Osteocyte (in vitro differentiated cells): ENCODE results near the gene C3orf62. TPM values are rescaled to one million over a fixed set of nuclear protein-coding genes. Genes with fewer than 3 reads are reported as not detected.
A peak's percentile ranks its signal among the peaks of the same experiment; 100 is the strongest.

Experiments used
- DNase-seq: peaks from one replicate; pipeline ENCODE4 v3.0.0; 2021; ENCODE audit warnings: mixed read lengths; ENCODE audit not compliant: unreplicated experiment; ENCODE audit errors: extremely low spot score
- H3K27ac Mint-ChIP-seq: one replicate; pipeline ENCODE4 v1.8.0; 2021; ENCODE audit warnings: mild to moderate bottlenecking, mixed read lengths; ENCODE audit not compliant: unreplicated experiment
- H3K27me3 Mint-ChIP-seq: one replicate; pipeline ENCODE4 v1.8.0; 2021; ENCODE audit warnings: mixed read lengths; ENCODE audit not compliant: unreplicated experiment
- H3K36me3 Mint-ChIP-seq: one replicate; pipeline ENCODE4 v1.8.0; 2021; ENCODE audit warnings: mixed read lengths; ENCODE audit not compliant: unreplicated experiment
- H3K4me1 Mint-ChIP-seq: one replicate; pipeline ENCODE4 v1.8.0; 2021; ENCODE audit warnings: mixed read lengths; ENCODE audit not compliant: unreplicated experiment
- H3K4me3 Mint-ChIP-seq: one replicate; pipeline ENCODE4 v1.8.0; 2021; ENCODE audit warnings: mild to moderate bottlenecking, moderate library complexity, mixed read lengths; ENCODE audit not compliant: unreplicated experiment
- H3K9me3 Mint-ChIP-seq: one replicate; pipeline ENCODE4 v1.8.0; 2021; ENCODE audit warnings: mixed read lengths; ENCODE audit not compliant: unreplicated experiment
- total RNA-seq: library from RNA; stranded (reverse); gene quantifications from 2 replicates; pipeline ENCODE4 v1.2.1, GENCODE V29; 2021
- TF ChIP-seq, protein P1 (sequence below): fragments of 200-600 bp; sonication (generic); IDR thresholded peaks from 2 replicates; pipeline ENCODE4 v1.5.0; 2021; ENCODE audit warnings: antibody characterized with exemption, mild to moderate bottlenecking, moderate library complexity

Gene C3orf62
- total RNA-seq, 1 donor from 2014 or later = 9.4 TPM

DNA sequence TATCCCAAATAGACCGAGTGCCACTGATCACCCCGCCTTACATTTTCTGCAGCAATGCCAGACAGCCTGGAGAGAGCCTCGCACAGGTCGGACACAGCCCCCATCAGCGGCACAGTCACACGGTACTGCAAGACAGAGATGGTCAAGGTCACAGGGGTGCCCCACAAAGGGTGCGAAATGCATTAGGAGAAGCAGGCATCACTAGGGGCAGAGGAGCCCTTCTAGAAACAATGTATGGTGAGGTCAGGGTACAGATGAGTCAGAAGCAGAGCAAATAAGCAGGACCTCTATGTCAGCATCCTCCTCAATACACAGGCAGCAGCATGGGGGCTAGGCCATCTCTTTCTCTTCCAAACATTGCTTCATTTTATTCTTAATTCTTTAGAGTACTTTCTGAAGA is 21.5 kb upstream of the C3orf62 start:
- Mint-ChIP-seq H3K27ac (no peak overlapping the region), H3K4me3 (no peak overlapping the region), H3K27me3 (no peaks in the 10 kb centered on the region), H3K4me1 (peaks cover 6% of the 10 kb centered on the region), H3K36me3 (peaks cover 49% of the 10 kb centered on the region), H3K9me3 (no peaks in the 10 kb centered on the region)
- TF ChIP-seq, protein P1, sequence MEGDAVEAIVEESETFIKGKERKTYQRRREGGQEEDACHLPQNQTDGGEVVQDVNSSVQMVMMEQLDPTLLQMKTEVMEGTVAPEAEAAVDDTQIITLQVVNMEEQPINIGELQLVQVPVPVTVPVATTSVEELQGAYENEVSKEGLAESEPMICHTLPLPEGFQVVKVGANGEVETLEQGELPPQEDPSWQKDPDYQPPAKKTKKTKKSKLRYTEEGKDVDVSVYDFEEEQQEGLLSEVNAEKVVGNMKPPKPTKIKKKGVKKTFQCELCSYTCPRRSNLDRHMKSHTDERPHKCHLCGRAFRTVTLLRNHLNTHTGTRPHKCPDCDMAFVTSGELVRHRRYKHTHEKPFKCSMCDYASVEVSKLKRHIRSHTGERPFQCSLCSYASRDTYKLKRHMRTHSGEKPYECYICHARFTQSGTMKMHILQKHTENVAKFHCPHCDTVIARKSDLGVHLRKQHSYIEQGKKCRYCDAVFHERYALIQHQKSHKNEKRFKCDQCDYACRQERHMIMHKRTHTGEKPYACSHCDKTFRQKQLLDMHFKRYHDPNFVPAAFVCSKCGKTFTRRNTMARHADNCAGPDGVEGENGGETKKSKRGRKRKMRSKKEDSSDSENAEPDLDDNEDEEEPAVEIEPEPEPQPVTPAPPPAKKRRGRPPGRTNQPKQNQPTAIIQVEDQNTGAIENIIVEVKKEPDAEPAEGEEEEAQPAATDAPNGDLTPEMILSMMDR = no peak
- no peak for DNase-seq

DNA sequence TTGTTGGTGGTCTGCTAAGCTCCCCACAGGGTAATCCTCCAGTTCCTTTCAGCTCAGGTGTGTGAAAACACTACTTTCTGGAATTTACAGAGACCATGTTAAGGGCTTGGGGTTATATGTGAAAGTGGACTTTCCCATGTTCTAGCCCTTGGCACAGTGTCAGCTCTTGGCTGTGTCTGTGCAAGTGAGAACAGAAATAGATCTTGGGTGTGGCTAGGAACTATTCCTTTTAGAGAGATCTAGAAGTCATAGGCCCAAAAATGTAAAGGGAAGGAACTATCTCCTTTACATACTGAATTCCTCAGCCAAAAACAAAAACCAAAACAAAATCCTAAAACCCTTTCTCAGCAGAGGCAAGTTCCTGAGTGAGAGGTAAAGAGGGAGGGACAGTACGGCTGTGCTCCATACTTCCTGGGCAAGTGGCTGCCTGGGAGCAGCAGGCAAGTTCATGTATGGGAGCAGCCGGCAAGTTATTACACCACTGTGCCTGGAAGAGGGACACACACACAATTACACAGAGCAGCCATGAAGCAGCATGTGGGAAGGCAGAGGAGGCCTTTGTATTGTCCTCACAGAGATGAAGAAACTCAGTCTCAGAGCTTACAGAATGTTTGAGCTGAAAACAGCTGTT is 19.9 kb upstream of the C3orf62 start:
- TF ChIP-seq, protein P1 = no peak
- Mint-ChIP-seq H3K4me3 (no peak overlapping the region), H3K27ac (peak overlapping the region; percentile 85), H3K9me3 (no peaks in the 10 kb centered on the region), H3K27me3 (no peaks in the 10 kb centered on the region), H3K36me3 (peaks cover 45% of the 10 kb centered on the region), H3K4me1 (peaks cover 6% of the 10 kb centered on the region)
- DNase-seq = no peak

DNA sequence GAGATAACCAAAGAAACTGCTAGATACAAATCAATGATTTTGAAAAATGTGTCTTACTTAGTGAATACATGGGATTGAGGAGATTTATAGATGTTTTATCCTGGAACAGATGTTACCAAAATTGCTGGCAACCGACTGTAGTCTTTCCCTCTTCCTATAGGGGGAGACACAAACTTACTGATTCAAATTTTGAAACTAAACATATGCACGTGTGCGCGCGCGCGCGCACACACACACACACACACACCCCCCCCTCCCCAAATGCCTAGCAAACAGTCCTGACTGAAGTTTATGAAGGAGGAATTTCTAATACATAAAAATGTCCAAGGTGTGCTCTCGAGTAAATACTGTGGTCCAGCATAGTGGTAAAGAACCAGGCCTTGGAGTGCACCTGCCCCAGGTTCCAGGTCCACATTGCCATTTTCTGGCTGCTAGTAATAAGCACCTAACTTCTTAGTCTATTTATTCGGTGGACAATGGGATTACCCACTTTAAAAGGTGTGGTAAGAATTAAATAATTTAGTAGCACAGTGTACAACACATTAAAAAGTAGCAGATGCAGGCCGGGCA is 18.5 kb upstream of the C3orf62 start:
- TF ChIP-seq, protein P1 = peak; percentile 67
- Mint-ChIP-seq H3K36me3 (peaks cover 41% of the 10 kb centered on the region), H3K4me3 (no peak overlapping the region), H3K27me3 (no peaks in the 10 kb centered on the region), H3K4me1 (peaks cover 6% of the 10 kb centered on the region), H3K9me3 (no peaks in the 10 kb centered on the region), H3K27ac (no peak overlapping the region)
- DNase-seq = no peak

DNA sequence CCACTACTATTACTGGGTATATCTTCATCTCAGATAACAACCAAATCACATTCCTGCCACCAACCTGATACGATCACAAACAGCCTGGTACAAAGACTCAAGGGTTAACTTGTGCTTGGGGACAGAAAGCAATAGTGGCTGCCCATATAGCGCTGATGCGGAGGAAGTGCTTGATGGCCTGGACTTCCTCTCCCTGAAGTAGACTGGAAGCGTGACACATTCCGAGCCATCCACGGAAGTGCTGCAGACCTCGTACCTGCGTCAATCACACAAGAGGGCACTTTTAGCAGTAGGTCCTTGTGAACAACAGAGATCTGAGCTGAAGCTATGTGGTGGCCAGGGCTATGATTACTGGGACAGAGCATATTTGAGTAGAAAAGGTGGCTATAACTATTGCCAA is 17.3 kb upstream of the C3orf62 start:
- H3K4me3 Mint-ChIP-seq = no peak overlapping the region
- TF ChIP-seq, protein P1 = no peak

DNA sequence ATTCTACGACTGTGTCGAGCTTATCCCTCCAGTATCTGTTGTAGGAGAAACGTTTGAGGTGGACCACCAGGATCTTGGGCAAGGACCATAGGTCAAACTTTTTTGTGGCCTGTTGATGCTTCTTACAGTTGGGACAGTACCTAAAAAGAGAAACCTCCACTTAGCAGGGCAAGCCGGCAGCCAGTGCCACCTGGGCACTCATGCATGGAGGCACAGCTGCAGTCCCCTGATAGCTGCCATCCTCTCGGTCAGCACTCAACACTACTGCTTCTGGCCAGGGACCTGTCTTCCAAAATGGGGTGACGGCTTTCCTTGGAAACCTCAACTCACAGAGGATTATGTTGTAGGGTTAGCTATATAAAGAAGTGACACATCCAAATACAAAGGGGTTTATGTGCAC is 7.0 kb upstream of the C3orf62 start:
- no peaks in the 10 kb centered on the region for H3K4me1 Mint-ChIP-seq
- H3K9me3 Mint-ChIP-seq = no peaks in the 10 kb centered on the region
- H3K27me3 Mint-ChIP-seq = no peaks in the 10 kb centered on the region
- H3K36me3 Mint-ChIP-seq = peaks cover 38% of the 10 kb centered on the region
- DNase-seq = no peak
- TF ChIP-seq, protein P1 = no peak
- H3K4me3 Mint-ChIP-seq = no peak overlapping the region
- H3K27ac Mint-ChIP-seq = no peak overlapping the region

More for the DNA sequence above, 17.3 kb upstream of the C3orf62 start:
- Mint-ChIP-seq H3K27ac (no peak overlapping the region), H3K4me1 (peaks cover 6% of the 10 kb centered on the region), H3K27me3 (no peaks in the 10 kb centered on the region), H3K36me3 (peaks cover 36% of the 10 kb centered on the region), H3K9me3 (no peaks in the 10 kb centered on the region)
- no peak for DNase-seq
